GM18499 (cell line): ENCODE results near the gene FUT7.
A peak's percentile ranks its signal among the peaks of the same experiment; 100 is the strongest.
"Not testable (repeated sequence)": the region's sequence is repeated elsewhere in the genome, so short reads cannot be mapped to it uniquely, and the experiment has no call there.

ENCODE experiments used
- ATAC-seq: cut with Tn5 transposase; IDR thresholded peaks from one replicate; pipeline ENCODE4 v1.9.1; 2021; ENCODE audit warnings: moderate number of reproducible peaks; ENCODE audit not compliant: insufficient read depth, unreplicated experiment

FUT7 gene

GRCh38 chr9:137007108-137007815 is 24.6 kb downstream of the FUT7 start:
- ATAC-seq = no peak

GRCh38 chr9:137006116-137007003 is 25.5 kb downstream of the FUT7 start:
- ATAC-seq = no peak

- not testable (repeated sequence) for ATAC-seq
Observed at GRCh38 chr9:137004285-137004684, 27.6 kb downstream of the FUT7 start.

GRCh38 chr9:137002646-137003041 is 29.2 kb downstream of the FUT7 start:
- no peak for ATAC-seq

GRCh38 chr9:137001857-137002645 is 29.8 kb downstream of the FUT7 start:
- no peak for ATAC-seq

- peak; percentile 63 for ATAC-seq
Observed at GRCh38 chr9:137000177-137000930, 31.5 kb downstream of the FUT7 start.

- ATAC-seq = no peak
Observed at GRCh38 chr9:136997830-136998234, 34.1 kb downstream of the FUT7 start.

GRCh38 chr9:136997371-136997770 is 34.5 kb downstream of the FUT7 start:
- no peak for ATAC-seq

GRCh38 chr9:136996361-136997292 is 35.3 kb downstream of the FUT7 start, which contains the start of gene CLIC3:
TSS of gene CLIC3 (minus strand) at chr9:136996568. CDS start at chr9:136996543, 25 bp downstream.
- ATAC-seq = no peak

GRCh38 chr9:136995772-136996311 is 36.0 kb downstream of the FUT7 start:
- no peak for ATAC-seq

GRCh38 chr9:136995362-136995761 is 36.5 kb downstream of the FUT7 start:
- ATAC-seq = no peak

- no peak for ATAC-seq
Observed at GRCh38 chr9:136994888-136995230, 37.0 kb downstream of the FUT7 start.

- no peak for ATAC-seq
Observed at GRCh38 chr9:136994180-136994887, 37.6 kb downstream of the FUT7 start.

GRCh38 chr9:136992819-136993369 is 39.0 kb downstream of the FUT7 start:
- no peak for ATAC-seq

GRCh38 chr9:136991993-136992818 is 39.7 kb downstream of the FUT7 start, which contains the start of gene PAXX:
TSS of gene PAXX (plus strand) at chr9:136992422. CDS start at chr9:136992444, 22 bp downstream.
- peak; percentile 65 for ATAC-seq

- no peak for ATAC-seq
Observed at GRCh38 chr9:136990242-136990911, 41.5 kb downstream of the FUT7 start.
